Measurements from ENCODE around the gene ZNF618.

The ZNF618 gene, protein sequence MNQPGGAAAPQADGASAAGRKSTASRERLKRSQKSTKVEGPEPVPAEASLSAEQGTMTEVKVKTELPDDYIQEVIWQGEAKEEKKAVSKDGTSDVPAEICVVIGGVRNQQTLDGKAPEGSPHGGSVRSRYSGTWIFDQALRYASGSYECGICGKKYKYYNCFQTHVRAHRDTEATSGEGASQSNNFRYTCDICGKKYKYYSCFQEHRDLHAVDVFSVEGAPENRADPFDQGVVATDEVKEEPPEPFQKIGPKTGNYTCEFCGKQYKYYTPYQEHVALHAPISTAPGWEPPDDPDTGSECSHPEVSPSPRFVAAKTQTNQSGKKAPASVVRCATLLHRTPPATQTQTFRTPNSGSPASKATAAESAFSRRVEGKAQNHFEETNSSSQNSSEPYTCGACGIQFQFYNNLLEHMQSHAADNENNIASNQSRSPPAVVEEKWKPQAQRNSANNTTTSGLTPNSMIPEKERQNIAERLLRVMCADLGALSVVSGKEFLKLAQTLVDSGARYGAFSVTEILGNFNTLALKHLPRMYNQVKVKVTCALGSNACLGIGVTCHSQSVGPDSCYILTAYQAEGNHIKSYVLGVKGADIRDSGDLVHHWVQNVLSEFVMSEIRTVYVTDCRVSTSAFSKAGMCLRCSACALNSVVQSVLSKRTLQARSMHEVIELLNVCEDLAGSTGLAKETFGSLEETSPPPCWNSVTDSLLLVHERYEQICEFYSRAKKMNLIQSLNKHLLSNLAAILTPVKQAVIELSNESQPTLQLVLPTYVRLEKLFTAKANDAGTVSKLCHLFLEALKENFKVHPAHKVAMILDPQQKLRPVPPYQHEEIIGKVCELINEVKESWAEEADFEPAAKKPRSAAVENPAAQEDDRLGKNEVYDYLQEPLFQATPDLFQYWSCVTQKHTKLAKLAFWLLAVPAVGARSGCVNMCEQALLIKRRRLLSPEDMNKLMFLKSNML

DNA sequence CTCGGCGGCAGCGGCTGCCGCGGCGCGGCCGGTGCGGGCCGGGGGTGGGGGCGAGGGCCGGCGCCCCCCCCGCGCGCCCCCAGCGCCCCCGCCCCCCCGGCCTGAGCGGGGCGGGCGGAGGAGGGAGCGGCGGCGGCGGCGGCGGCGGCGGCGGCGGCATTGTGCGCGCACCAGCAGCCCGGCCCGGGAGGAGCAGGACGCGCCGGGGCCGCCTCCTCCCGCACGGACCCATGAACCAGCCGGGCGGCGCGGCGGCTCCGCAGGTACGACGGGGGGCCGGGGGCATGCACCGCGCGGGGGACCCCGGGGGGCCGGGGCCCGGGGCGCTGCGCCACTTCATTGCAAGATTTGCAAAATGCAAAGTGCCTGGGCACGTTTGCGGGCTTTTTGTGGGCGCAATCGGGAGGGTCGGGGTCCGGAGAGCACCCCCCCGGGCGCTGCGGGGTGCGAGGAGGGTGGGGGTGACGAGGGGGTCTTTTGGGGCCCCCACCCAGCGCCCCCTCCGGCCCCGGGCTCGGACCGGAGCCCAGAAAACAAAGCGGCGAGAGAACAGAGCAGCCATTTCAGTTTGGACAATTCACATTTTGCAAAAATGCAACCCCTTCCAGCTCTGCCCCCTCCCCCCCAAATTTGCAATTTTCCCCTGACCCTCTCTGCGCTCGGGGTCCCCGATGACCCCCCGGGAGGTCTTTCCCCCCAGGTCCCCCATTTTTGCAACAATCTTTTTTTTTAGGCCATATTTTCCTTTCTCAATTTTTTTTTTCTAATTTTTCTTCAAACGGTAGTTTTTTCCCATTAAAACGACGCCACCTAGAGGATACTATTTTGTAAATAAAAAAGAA is at the start of gene ZNF618:
Gene ZNF618 (plus strand): TSS at position 159 of the 842 bp plus-strand sequence. CDS start 72 bp downstream, at position 231.
- no peak for DNase-seq

DNA sequence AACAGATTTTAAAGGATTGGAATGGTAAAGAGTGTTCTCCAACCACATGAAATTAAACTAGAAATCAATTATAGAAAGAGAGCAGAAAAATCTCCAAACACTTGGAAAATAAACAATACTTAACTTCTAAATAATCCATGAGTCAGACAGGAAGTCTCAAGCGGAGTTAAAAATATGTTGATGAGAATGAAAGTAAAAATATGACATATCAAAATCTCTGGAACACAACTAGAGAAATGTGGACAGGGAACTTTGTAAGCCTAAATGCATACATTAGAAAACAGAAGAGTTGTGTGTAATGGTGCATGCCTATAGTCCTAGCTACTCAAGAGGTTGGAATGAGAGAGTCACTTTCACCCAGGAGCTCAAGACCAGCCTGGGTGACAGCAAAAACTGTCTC is 47.9 kb upstream of the ZNF618 start:
- DNase-seq: no peak

DNA sequence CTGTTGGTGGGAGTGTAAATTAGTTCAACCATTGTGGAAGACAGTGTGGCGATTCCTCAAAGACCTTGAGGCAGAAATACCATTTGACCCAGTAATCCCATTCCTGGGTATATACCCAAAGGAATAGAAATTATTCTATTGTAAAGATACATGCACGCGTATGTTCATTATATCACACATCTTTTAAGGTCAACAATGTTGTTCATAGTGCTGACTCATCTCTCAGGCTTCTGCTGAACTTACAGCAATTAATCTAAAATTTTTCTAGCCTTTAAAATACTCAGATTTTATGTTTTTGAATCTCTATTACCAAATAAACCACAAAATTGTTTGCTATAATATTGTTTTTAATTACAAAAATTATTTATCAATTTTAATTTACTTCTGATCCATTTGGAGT is 38.8 kb upstream of the ZNF618 start:
- DNase-seq: no peak

- no peak for DNase-seq
Measured at GRCh38 chr9:113842086-113842485, 34.0 kb upstream of the ZNF618 start.

DNA sequence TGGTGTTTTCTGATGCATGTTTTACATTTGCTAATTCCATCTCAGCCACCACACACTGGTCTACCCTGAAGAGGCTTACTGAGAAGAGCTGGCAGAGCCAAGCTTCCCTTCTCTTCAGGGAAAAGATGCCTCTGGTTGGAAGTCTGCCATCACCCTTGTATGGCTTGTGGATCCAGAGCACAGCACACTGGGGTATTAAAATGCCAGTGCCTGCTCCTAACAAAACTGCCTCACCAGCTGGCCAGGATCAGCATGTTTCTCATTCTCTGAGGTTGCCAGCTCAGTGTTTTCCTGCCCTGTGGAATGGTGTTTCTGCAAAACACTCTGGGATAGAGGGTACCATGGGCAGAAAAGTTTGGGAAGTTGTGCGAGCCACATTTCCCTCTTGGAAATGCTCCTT is 31.6 kb upstream of the ZNF618 start:
- no peak for DNase-seq

- no peak for DNase-seq
Measured at GRCh38 chr9:113851359-113851758, 24.8 kb upstream of the ZNF618 start.

DNA sequence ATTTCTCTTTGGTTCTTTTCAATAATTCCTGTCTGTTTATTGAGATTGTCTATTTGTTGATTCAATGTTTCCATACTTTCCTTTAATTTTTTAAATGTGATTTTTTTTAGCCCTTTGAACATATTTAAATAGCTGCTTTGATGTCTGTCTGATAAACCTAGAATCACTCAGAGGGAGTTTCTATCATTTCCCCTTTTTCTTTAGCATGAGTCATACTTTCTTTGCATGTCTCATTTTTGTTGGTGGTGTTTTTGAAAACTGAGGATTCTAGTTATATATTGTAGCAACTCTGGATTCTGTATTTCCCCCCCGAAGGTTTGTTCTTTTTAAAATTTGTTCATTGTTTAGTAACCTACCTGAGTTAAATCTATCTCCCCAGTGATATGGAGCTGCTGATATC is 24.2 kb upstream of the ZNF618 start:
- no peak for DNase-seq

DNA sequence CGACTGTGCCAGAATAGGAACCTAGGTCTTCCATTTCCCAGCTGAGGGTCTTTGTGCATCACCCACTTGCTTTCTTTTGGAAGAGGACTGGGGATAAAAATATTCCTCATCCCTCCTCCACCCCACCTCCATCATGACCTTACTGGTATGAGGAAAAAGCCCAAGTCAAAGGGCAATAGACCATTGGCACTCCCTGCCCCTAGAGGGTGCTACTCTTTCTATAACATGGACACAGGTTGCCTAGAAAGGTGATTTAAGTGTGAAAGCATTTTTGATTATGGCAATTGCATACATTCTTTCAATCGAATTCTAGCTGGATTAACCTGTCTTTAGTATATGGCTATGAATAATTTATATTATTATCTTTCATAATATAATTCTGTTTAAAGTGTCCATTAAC is 22.8 kb upstream of the ZNF618 start:
- no peak for DNase-seq

- no peak for DNase-seq
Measured at GRCh38 chr9:113854310-113854709, 21.8 kb upstream of the ZNF618 start.

DNA sequence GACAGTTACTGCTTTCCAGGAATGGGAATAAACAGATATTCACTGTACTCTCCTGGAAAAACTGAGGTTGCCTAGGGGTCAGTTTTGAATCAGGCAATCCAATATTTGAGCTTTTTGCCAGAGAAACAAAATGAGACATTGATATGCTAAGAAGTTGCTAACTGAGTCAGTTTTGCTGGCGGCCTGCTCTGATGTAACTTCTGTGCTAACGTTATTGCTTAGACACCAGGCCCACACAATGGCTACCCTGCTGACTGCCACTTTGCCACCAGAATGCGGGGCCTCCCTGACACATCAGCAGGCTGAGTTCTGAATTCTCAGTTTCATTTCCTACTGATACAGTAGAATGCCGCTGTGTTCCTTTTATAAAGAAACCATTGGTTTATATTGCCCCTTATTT is 18.2 kb upstream of the ZNF618 start:
- DNase-seq: no peak

GRCh38 chr9:113858282-113858681 is 17.8 kb upstream of the ZNF618 start:
- no peak for DNase-seq

- no peak for DNase-seq
Measured at GRCh38 chr9:113863345-113863744, 12.8 kb upstream of the ZNF618 start.

DNA sequence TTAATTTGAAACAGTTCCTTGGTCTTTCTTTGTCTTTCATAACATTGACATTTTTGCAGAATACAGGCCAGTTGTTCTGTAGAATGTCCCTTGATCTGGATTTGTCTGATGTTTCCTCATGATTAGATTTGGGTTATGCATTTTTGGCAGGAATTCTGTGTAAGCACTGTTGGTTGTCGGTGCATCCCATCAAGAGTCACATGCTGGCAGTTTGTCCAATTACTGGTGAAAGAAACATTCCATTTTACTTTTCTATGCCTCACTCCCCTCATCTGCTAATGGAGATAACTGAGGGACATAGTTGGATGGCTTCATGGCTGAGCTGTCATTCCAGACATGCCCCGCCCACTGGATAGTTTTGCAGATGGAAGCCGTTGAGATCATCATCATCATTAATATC is 7.6 kb upstream of the ZNF618 start:
- DNase-seq: no peak

DNA sequence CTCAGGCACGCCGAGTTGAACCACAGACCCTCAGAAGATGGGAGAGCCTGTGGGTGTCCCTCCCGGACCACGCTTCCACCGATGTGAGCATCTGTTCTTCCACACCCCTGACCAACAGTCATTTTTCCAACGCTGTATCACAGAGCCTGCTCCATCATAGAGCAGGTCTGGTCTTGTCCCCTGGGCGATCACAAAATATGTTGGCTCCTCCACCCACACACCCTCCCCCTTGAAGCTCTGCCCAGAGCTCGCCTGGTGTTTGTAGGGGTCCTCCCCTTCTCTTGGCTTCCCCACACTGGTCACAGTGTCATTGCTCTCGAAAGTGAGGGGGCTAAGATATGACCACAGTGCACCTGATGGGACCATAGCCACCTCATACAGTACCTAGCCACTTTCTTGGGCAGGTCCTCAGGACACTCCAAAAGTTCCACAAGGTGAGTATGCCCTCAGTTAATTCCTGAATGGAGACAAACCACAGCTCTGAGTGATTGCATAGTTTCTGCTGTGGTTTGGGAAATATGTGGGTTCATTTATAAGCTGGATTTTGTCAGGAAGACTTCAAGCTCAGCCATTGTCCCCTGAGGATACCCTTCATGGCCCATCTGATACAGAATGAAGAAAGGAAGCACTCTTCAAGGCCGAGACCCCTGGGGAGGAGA is 3.5 kb upstream of the ZNF618 start:
- no peak for DNase-seq

DNA sequence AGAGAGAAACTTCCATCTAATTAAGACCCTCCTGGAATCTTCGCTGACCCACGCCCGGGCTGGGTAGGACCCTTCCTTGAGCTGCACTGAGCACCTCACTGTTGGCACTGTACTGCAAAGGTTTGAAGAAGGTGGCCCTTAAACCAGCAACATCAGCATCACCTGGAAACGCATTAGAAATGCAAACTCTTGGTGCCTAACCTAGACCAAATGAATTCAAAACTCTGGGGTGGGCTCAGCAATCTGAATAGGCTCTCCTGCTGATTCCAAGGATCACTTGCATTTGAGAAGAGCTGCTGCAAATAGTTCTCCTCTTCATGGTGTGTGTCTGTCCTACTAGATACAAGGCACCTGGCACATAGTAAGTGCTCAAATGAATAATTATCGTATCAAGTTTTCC is 2.7 kb upstream of the ZNF618 start:
- DNase-seq: no peak

DNA sequence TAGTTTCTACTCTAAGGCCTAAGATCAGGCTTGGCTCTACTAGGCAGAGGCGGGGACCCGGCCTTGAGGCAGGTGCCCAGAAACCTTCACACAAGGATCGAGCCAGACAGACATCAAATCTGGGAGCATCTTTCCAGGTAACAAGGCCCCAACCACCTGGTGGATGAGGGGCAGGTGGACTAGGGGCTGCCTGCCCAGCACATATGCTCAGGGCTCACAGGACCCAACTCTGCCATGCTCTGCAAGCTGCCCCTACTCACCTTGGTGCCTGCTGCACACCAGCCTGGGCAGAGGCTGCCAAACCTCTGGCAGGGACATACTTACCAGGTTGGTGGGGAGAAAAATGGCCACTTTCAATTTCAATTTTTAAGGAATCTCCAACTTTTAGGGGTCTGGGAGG is 2.2 kb upstream of the ZNF618 start:
- no peak for DNase-seq

- no peak for DNase-seq
Measured at GRCh38 chr9:113875459-113876150, 504 bp upstream of the ZNF618 start.

DNA sequence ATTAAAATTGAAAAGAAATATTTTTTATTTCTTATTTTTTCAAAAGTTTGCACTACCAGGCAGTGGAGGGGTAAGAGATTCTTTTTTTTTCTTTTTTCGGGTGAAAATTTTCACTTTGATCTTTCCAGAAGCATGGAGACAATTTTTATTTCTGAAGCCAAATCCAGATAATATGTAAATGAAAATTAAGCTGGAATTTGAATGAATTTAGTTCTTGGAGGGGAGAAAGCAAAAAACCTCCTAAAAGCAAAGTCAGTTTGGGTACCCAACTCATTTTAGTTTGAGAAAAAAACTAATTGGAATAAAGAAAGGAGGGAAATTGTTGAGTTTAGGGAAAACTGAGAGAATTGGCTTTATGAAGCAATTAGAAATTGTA is 872 bp downstream of the ZNF618 start:
- DNase-seq: no peak

DNA sequence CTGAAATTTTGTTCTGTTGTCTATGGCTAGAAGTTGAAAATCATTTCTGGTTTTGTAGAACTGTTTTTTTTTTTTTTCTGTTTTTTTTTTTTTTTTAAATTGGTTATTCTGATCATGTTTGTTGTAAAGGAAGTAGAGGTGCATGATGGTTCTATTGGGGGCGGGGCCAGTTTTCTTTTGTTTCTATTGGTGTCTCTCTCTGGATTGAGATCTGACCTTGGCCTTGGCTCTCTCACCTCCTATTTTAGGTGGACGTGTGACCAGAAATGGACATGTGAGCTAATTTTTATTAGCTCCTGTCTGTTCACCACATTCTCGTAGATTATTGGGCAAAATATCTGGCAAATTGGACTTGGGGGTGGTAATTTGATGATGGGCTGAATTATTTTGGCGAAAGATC is 3.2 kb downstream of the ZNF618 start:
- no peak for DNase-seq

- DNase-seq: no peak
Measured at GRCh38 chr9:113879911-113880310, 3.8 kb downstream of the ZNF618 start.

DNA sequence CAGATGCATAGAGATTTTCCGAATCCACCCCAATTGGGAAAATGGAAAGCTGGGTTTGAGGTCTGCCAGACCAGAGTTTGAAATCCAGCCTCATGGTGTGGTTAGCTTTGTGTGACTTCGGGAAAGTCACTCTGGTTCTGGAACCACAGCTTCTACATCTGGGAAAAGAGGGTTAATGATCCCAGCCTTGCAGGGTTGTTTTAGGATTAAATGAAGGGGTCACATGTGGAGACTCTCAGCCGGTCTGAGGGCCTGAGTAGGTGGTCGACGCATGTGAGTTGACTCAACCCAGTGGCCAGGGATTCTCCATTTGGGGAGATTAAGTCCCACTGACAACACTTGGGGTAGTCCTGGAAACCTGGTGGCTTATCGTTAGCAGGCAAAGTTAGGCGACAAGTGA is 6.1 kb downstream of the ZNF618 start:
- no peak for DNase-seq

DNA sequence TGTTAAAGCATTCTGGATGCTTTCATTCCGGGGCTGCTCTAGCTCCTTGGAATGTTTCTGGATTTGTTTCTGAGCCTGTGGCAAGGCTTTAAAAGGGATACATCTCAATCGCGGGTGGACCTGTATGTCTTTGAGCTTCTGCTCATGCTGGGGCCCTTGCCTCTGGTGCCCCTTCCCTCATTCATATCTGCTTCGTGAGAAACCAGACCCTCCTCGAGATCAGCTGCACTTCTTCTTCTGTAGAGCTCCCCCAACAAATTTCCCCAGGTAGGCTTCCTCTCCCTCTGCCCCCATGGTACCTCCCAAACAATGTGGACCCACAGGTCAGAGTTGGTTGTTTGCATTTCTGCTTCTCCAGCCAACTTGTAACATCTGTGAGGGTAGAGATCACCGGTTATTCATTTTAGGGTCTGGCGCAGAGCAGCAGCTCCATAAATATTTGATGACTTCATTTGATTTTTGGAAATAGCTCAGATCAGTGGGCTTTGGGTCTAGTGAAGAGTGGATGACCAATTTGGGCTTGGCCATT is 6.6 kb downstream of the ZNF618 start:
- DNase-seq: no peak
